MG63 (cell line): ENCODE measurements around the gene PKDCC. TPM values are rescaled to one million over a fixed set of nuclear protein-coding genes. Genes with fewer than 3 reads are reported as not detected.

Experiments
- DNase-seq: peaks from one replicate; pipeline ENCODE4 v3.0.0-alpha.2; 2020
- H3K27me3 ChIP-seq: fragments of 250-450 bp; sonication (Bioruptor Pico); 2 replicates; pipeline ENCODE4 v1.5.1; 2020; ENCODE audit warnings: mild to moderate bottlenecking, moderate library complexity
- H3K36me3 ChIP-seq: fragments of 250-450 bp; sonication (Bioruptor Pico); 2 replicates; pipeline ENCODE4 v1.5.1; 2020; ENCODE audit warnings: mild to moderate bottlenecking, moderate library complexity
- H3K4me3 ChIP-seq: fragments of 250-450 bp; sonication (Bioruptor Pico); 2 replicates; pipeline ENCODE4 v1.5.1; 2020; ENCODE audit warnings: mild to moderate bottlenecking, moderate library complexity
- H3K9me3 ChIP-seq: fragments of 250-450 bp; sonication (Bioruptor Pico); 2 replicates; pipeline ENCODE4 v1.5.1; 2020; ENCODE audit warnings: mild to moderate bottlenecking, moderate library complexity
- total RNA-seq: library from RNA; depleted of rRNA; stranded (reverse); fragments of >200 nt; shearing (Covaris generic); gene quantifications from 2 replicates; pipeline ENCODE4 v1.2.3, GENCODE V29; 2014; ENCODE audit warnings: low replicate concordance

The PKDCC gene
- total RNA-seq, 1 experiment from 2014 or later: 36.0 TPM

DNA sequence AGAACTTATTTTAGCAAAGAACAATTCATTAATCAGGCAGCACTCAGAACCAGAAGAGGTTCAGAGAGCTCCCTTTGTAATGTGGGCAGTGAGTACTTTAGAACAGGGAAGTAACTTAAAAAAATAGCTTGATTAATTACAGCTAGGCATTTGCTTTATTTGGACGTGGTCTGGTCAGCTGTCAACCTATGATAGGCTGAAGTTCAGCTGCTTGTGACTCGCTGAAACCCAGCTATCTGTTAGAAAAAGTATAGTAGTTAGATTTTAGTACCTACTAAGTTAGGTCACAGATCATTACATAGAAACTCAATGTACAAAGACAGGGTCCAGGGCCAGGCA is 40.0 kb downstream of the PKDCC start:
- Histone ChIP-seq H3K4me3 (no peak overlapping the region), H3K27me3 (no peaks in the 10 kb centered on the region), H3K36me3 (no peaks in the 10 kb centered on the region), H3K9me3 (no peaks in the 10 kb centered on the region)
- no peak for DNase-seq

DNA sequence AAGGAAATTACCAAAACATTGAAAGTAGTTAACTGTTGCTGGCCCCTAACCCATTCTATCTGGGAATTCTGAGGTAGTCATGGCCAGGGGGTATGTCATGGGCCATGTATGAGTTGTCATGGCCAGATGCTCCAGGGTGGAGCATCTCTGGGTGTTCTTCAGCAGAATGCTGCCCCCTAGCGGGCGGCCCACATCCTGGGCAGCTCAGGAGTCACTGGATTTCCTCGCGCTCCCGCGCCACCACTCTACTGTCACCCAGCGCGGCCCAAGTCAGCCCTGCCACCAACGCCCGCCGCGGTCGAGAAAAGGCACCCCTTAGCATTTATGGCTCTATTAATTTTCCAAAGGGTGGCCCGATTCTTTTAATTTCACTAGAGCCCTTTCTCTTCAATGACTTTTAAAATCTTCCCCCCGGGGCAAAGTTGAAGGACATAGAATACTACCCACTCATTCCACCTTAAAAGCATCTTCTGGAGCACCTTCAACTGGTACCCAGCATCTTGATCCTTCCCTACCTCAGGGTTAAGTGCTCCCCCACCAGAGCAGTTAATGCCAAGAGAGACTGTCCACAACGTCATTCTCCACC is 41.6 kb downstream of the PKDCC start:
- DNase-seq: peak; percentile 46
- no peak overlapping the region for H3K4me3 ChIP-seq
- no peaks in the 10 kb centered on the region for H3K27me3 ChIP-seq
- no peaks in the 10 kb centered on the region for H3K9me3 ChIP-seq
- no peaks in the 10 kb centered on the region for H3K36me3 ChIP-seq

DNA sequence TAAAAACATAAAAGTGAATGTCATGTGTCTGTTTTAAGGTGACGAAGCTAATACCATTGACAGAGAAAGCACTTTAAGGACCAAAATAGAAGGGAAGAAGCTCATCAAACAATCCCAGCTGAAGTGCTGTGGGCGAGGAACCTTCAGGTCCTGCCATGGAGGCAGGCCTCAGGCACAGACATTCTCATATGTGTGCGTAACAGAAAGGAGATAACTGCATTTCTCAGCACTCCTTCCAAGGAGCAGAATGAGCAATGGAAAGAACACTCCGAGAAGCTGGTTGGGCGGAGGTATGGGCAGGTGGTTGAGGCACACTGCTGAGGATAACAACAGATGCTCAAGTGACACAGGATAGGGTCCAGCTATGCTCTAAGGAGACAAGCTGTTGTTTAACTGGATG is 42.4 kb downstream of the PKDCC start:
- DNase-seq: no peak
- no peaks in the 10 kb centered on the region for H3K27me3 ChIP-seq
- H3K4me3 ChIP-seq: no peak overlapping the region
- no peaks in the 10 kb centered on the region for H3K9me3 ChIP-seq
- no peaks in the 10 kb centered on the region for H3K36me3 ChIP-seq

DNA sequence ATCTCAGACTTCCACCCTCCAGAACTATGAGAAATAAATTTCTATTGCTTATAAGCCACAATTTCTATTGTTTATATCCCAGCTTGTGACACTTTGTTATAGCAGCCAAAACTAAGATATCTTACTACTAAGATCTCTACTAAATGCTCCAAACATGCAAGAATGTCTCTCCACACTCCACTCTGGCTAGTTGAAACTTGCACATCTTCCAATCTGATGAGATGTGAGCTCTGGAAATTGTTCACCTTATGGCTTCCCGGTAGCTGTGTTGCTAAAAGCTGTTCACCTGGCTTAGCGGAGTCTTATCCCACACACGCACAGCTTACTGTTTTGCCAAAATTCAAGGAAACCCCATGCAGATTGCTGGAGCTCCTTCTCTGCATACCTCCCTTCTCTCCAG is 43.9 kb downstream of the PKDCC start:
- Histone ChIP-seq H3K27me3 (no peaks in the 10 kb centered on the region), H3K36me3 (no peaks in the 10 kb centered on the region), H3K9me3 (no peaks in the 10 kb centered on the region), H3K4me3 (no peak overlapping the region)
- DNase-seq: no peak

DNA sequence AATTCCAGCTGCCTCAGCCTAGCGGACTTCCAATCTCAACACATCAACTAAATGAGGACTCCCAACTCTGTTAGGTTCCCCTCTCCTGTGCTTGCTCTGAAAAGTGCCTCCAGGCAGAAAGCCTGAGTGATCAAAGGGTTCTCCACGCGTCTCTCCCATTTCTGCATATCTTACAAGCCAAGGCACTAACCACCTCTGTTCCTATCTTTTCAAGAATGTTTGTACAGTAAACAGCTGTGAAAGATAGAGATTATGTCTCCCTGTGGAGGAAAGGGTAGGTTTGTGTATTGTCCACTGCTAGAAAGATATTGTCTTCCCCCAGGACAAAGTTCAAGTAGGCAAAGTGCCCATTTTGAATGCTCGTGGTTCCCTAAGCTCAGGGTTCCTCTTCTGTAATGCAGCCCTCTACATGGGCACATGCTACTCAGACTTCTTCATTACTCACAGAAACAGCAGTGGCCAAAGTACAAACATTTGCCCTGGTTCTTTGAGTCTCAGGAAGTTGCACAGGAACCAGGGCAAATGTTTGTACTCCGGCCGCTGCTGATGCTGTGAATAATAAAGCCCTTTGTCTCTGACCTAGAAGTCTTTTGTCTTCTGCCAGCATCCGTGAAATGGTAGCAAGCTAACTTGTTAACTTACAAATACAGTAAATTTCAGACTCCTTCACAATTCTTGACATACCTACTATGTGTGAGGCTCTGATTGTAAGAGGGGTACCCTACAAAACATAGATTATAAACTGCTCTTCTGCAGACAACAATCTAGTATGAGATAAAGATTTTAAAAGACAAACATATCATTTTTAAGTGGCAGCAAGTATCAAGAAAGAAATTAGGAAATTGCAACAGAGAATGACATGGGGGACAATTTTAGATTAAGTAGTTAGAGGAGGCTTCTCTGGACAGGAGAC is 44.5 kb downstream of the PKDCC start:
- no peak for DNase-seq
- no peaks in the 10 kb centered on the region for H3K27me3 ChIP-seq
- no peak overlapping the region for H3K4me3 ChIP-seq
- no peaks in the 10 kb centered on the region for H3K36me3 ChIP-seq
- no peaks in the 10 kb centered on the region for H3K9me3 ChIP-seq

DNA sequence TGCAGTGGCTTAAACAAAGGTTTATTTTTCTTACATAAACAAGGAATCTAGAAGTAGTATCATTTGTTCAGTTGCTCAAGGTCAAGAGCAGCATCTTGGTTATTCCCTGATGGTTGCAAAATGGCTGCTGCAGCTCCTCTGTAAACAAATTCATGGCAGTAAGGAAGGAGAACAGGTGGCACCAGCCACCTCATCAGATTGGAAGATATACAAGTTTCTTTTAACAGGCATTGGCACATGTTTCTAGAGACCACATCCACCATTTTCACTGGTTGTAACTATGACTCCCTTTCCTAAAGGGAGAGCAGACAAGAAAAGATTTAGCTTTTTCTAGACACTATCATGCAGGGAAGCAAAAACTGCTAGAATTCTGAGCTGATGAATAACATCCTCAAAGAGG is 46.3 kb downstream of the PKDCC start:
- Histone ChIP-seq H3K27me3 (no peaks in the 10 kb centered on the region), H3K4me3 (no peak overlapping the region), H3K9me3 (no peaks in the 10 kb centered on the region), H3K36me3 (no peaks in the 10 kb centered on the region)
- no peak for DNase-seq

DNA sequence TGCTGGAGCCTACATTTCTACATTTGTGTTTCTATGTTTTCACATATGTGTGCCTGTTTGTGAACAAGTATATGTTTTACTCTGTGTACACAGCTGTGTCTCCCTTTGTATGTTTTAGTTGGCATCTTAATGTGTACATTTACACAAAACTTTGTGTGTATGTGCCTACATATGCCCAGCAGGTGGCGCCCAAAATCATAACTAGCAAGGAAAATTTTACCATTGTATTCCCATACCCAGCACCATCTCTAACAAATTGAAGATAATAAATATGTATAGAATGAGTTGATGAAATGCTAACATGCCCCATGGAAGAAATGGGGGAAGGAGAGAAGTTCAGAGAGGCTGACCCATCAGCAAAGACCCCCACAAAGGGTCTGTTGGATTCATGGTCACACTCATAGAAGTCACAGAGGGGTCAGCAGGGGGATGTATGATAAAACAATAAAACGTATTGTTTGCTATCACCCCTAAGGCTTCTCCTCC is 48.1 kb downstream of the PKDCC start:
- peak; percentile 37 for DNase-seq
- peaks cover 3% of the 10 kb centered on the region; the same call in 1 of the 2 replicates for H3K9me3 ChIP-seq
- no peaks in the 10 kb centered on the region for H3K27me3 ChIP-seq
- no peaks in the 10 kb centered on the region for H3K36me3 ChIP-seq
- no peak overlapping the region for H3K4me3 ChIP-seq

DNA sequence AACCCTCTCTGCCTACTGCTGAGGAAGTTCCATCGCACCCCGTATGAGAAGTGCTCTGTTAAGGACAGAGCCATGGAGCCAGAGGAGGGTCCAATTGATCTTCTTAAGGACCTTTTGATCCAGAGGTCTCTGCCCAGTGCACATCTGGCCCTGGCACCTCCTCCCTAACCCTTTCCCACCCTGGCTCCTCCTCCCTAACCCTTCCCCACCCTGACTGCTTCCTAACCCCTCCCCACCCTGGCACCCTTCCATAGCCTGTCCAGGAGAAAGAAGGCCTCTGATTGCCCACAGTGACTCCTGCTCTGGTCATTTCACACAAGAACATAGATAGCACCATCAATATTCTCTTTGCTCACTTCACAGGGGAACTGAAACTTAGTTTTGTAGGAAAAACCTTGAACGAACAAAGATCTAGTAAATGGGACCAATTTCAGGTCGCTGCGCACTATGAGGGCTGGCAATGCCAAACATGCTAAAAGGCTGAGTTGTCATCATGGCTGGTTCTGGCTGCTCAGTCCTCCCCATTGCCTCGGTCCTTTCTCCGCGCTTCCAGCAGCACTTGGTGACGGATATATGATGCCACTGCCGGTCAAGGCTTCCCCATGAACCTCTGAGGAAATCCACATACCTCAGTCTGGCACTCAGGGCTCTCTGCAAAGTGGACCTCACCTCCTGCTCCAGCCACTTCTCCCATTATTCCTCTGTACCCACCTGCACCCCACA is 49.2 kb downstream of the PKDCC start:
- Histone ChIP-seq H3K27me3 (no peaks in the 10 kb centered on the region), H3K4me3 (no peak overlapping the region), H3K36me3 (no peaks in the 10 kb centered on the region)

DNA sequence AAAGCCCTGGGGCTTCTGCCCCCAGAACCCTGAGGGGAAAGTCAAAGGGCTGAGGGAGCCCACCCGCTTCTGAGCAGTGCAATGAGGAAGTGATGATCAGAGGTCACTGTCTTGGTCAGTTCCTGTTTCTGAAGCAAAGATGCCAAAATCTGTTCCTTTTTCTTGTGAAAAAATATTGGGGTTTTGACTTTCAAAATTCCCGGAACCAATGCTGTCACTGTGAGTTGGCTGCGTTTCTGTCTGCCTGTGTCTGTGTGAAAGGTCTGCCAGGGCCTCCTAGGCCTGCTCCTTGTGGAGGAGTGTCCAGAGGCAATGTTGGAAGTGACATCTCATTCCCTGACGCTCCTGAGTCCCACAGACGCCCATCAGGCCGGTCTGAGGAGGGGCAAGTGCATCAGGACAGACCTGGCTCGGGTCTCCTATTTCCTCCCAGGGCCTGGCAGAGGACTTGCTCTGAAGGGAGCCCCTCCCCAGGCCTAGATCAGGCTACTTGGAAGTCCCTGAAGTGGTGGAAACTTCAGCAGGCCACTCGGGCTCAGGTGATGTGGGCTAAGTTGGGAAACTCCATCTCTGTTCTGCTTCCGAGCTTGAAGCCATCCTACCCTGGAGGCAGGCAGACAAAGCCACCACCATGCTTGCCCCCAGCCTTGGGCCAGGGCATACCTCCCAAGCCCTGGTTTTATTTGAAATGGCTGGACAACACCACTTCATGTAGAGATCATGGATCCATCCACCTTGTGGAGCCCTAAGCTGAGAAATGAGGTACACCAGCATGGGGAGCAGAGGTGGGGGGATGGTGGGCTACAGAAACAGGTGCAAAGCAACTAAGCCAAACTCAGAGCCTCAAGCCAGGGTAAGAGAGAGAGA is 51.0 kb downstream of the PKDCC start:
- Histone ChIP-seq H3K27me3 (no peaks in the 10 kb centered on the region), H3K9me3 (peaks cover 3% of the 10 kb centered on the region; the same call in 1 of the 2 replicates), H3K36me3 (no peaks in the 10 kb centered on the region), H3K4me3 (no peak overlapping the region)
- no peak for DNase-seq

More for the DNA sequence above, 49.2 kb downstream of the PKDCC start:
- no peak for DNase-seq
- H3K9me3 ChIP-seq: peaks cover 3% of the 10 kb centered on the region; the same call in 1 of the 2 replicates

DNA sequence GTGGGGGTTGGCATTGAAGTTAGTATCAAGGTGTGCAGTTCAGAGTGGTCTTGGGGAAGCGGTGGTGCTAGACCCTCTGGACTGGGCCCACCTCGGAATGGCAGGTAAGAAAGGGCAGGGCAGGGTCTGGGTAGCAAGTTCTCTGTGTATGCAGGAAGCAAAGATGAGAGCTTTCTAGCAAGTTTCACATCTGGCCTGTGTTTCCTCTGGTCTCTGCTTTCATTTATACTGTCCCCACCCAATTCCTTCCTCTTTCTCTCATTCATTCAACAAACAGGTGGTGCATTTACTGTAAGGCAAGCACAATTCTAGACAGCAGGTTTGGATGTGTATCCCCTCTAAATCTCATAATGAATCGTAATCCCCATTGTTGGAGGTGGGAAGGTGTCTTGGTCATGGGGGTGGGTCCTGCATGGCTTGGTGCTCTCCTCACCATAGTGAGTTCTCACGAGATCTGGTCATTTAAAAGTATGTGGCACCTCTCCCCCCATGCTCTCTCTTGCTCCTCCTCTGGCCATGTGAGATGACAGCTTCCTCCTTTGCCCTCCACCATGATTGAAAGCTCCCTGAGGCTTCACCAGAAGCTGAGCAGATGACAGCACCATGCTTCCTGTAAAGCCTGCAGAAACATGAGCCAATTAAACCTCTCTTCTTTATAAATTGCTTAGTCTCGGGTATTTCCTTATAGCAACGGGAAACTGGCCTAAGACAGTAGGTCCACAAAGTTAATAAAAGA is 51.8 kb downstream of the PKDCC start:
- no peak for DNase-seq
- H3K9me3 ChIP-seq: peaks cover 3% of the 10 kb centered on the region; the same call in 1 of the 2 replicates
- no peak overlapping the region for H3K4me3 ChIP-seq
- no peaks in the 10 kb centered on the region for H3K27me3 ChIP-seq
- no peaks in the 10 kb centered on the region for H3K36me3 ChIP-seq

DNA sequence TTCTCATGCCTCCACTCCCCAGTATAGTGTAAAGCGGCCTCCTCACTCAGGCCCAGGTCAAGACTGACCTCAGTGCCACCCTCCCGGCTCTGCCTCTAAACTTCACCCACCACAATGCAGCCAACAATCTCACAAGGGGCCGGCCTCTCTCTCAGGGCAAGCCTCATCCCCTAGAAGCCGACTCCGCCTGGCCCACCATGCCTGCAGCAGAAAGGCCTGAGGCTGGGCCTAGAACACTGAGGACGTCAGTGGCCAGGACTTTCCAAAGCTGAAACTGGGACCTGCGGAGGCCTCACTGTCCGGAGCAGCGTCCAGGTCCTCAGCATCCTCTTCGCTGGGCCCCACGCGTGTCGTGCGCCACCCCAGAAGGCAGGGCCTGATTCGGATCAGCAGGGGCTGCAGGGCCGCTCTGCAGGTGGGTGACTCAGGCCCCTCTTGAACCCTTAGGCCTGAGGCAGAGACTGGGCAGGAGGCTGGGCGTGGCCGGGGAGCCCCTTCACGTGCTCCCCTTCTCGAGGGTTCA is 52.9 kb downstream of the PKDCC start:
- no peak for DNase-seq
- H3K36me3 ChIP-seq: no peaks in the 10 kb centered on the region

DNA sequence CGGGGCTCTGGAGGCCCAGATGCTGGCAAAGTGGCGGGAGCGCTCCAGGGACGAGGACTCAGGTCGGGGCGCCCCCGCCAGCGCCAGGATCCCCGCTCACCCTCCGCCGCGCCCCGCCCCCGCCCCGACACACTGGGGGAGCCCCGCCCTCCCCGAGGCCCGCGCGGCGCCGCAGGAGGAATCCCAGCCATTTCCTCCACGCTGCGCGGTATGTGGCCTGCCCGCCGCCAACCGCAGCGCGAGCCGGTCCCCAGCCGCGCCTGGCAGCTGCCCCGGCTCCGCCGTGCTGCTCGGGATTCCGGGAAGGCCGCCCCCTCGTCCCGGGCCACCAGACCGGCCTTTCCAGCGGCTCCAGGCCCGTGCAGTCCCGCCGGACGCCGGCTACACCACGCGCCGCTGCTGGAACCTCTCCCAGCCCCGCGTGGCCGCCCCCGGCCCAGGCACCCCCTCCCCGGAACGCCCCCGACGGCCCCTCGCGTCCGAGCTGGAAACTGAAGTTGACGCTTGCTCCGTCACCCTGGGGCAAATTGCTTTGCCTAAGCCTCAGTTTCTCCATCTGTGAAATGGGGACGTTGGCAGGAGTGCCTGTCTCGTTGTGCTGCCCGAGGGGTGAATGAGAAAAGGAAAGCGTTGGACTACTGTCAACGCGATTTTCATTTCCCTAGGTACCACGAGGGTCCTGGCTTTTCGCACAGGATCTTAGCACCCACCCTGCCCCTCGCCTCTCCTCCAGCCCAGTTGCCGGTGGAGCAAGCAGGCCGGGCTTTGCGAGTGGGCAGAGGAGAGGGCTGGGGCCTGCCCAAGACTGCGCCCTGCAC is 53.6 kb downstream of the PKDCC start:
- Histone ChIP-seq H3K27me3 (no peaks in the 10 kb centered on the region), H3K9me3 (peaks cover 3% of the 10 kb centered on the region; the same call in 1 of the 2 replicates), H3K4me3 (no peak overlapping the region), H3K36me3 (no peaks in the 10 kb centered on the region)
- DNase-seq: peak; percentile 42

More for the DNA sequence above, 52.9 kb downstream of the PKDCC start:
- H3K9me3 ChIP-seq: peaks cover 3% of the 10 kb centered on the region; the same call in 1 of the 2 replicates
- H3K4me3 ChIP-seq: no peak overlapping the region
- no peaks in the 10 kb centered on the region for H3K27me3 ChIP-seq

DNA sequence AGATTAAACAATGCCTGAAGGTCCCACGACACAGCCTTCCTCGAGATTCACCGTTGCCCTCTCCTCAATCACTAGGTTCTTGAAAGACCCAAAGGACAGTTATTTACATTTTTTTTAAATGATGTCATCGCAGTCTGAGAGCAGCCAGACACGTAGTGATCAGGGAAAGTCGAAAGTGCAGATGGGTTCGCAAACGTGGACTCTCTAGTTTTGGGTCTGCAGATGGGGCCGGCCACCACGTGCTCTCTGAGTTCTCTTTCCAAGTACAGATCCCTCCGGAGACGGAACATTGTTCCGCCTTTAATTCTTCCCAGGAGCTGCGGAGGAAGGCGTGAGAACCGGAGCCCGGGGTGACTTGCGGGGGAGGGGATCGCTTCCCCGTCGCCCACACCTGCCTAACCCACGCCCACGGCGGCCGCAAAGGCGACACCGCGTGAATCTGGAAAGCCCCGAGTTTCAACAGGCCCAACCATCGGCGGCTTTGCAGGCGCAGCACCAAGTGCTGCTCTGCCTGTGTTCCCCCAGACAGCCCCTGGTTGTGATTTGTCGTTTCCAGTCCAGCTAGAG is 54.3 kb downstream of the PKDCC start:
- Histone ChIP-seq H3K9me3 (peaks cover 3% of the 10 kb centered on the region; the same call in 1 of the 2 replicates), H3K4me3 (no peak overlapping the region), H3K27me3 (no peaks in the 10 kb centered on the region), H3K36me3 (no peaks in the 10 kb centered on the region)
- no peak for DNase-seq

DNA sequence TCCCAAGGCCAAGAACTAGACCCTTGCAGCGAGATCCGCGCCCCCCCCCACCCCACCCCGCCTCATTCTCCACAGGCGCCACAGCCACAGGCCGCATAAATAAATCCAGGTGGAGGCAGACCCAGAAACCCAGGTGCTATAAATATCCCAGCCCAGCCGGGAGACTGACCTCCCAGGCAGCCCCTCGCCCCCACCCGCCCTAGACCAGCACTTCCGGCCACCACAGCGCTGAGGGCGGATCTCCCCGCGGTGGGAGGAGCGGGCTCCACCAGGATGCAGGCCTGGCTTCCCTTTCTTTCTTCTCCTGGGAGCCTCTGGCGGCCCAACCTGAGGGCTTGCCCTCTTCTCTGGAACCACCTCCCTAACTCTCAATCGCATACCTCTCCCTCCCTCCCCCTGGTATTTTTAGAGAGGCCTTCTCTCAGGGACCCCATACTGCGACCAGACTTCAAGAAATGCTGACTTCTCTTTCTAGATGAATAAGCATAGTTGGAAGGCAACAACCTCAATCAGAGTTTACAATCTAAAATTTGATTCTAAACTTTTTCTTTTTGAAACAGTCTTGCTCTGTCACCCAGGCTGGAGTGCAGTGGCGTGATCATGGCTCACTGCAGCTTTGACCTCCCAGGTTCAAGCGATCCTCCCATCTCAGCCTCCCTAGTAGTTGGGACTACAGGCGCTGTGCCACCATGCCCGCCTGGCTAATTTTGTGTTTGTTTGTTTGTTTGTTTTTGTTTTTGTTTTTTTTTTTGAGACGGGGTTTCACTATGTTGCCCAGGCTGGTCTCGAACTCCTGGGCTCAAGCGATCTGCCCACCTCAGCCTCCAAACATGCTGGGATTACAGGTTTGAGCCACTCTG is 55.0 kb downstream of the PKDCC start:
- Histone ChIP-seq H3K9me3 (peaks cover 3% of the 10 kb centered on the region; the same call in 1 of the 2 replicates), H3K36me3 (no peaks in the 10 kb centered on the region), H3K27me3 (no peaks in the 10 kb centered on the region), H3K4me3 (no peak overlapping the region)
- DNase-seq: no peak
